T-cell (primary cell): Measurements from ENCODE around the gene SLC45A2. TPM values are rescaled to one million over a fixed set of nuclear protein-coding genes. Genes with fewer than 3 reads are reported as not detected.
"Not testable (repeated sequence)": the region's sequence is repeated elsewhere in the genome, so short reads cannot be mapped to it uniquely, and the experiment has no call there.

Experiments
- ATAC-seq, 4 experiments: fragments of 200-7000 bp in 3 of 4; fragments of 150-1000 bp in 1 of 4; cut with Tn5 transposase; replicated peaks in 1 of 4; 1 replicate in 3 of 4; 2 replicates in 1 of 4; pipeline ENCODE4 v1.10.0; 2021; ENCODE audit warnings: moderate library complexity in 3 of 4, mild to moderate bottlenecking in 2 of 4, moderate number of reproducible peaks in 1 of 4
- CTCF ChIA-PET, 2 donors: fragments of 300-600 bp; sonication (Branson Sonifier 250); formaldehyde crosslinking; loops; one replicate each; lab custom pipeline; 2022; ENCODE audit warnings: antibody characterized with exemption in 2 of 2; lab: Charles Lee
- POLR2A ChIA-PET, 2 donors: fragments of 300-600 bp; sonication (Branson Sonifier 250); formaldehyde crosslinking; loops; one replicate each; lab custom pipeline; 2022; ENCODE audit warnings: antibody characterized with exemption in 2 of 2; lab: Charles Lee
- DNase-seq, 35 experiments: peaks; one replicate each; pipeline versions ENCODE4 v3.0.0 to v3.0.0-alpha.2; 2013 to 2023
- H3K27ac ChIP-seq: one replicate; pipeline ENCODE4 v1.5.1; 2013; ENCODE audit warnings: low read length
- H3K27me3 ChIP-seq, 2 experiments: replicated peaks in 1 of 2; 1 replicate in 1 of 2; 2 replicates in 1 of 2; pipeline versions ENCODE4 v1.6.1 to v1.7.0; 2013; ENCODE audit warnings: low read length in 1 of 2, mixed read lengths in 1 of 2; ENCODE audit not compliant: control insufficient read depth in 2 of 2, insufficient read depth in 2 of 2; ENCODE audit errors: extremely low read depth in 1 of 2
- H3K36me3 ChIP-seq, 2 donors: 1 replicate in 1 of 2; 2 replicates in 1 of 2; pipeline versions ENCODE4 v1.6.1 to v1.7.0; 2013; ENCODE audit warnings: low read length in 1 of 2; ENCODE audit not compliant: control insufficient read depth in 2 of 2, insufficient read depth in 1 of 2; ENCODE audit errors: extremely low read depth in 1 of 2
- H3K4me1 ChIP-seq, 2 experiments: 1 replicate in 1 of 2; 2 replicates in 1 of 2; pipeline versions ENCODE4 v1.6.1 to v1.7.0; 2013; ENCODE audit warnings: low read length in 2 of 2, mixed read lengths in 1 of 2; ENCODE audit not compliant: insufficient read depth in 2 of 2, control insufficient read depth in 1 of 2; ENCODE audit errors: extremely low read depth in 1 of 2
- H3K4me3 ChIP-seq, 2 donors: 1 replicate in 1 of 2; 2 replicates in 1 of 2; pipeline versions ENCODE4 v1.5.1 to v1.7.0; 2013; ENCODE audit warnings: mild to moderate bottlenecking in 2 of 2, low read length in 1 of 2, moderate library complexity in 1 of 2; ENCODE audit not compliant: control insufficient read depth in 1 of 2; ENCODE audit errors: extremely low read depth in 1 of 2
- H3K9me3 ChIP-seq: 2 replicates; pipeline ENCODE4 v1.7.0; 2013
- H3K27ac Mint-ChIP-seq, 2 donors: one replicate each; pipeline ENCODE4 v1.8.0; 2020 to 2021; ENCODE audit warnings: mild to moderate bottlenecking in 2 of 2, mixed read lengths in 2 of 2
- H3K27me3 Mint-ChIP-seq, 2 donors: one replicate each; pipeline ENCODE4 v1.8.0; 2021 to 2022; ENCODE audit warnings: mixed read lengths in 2 of 2
- H3K36me3 Mint-ChIP-seq: one replicate; pipeline ENCODE4 v1.8.0; 2021; ENCODE audit warnings: mixed read lengths
- H3K4me1 Mint-ChIP-seq, 3 donors: one replicate each; pipeline ENCODE4 v1.8.0; 2020 to 2022; ENCODE audit warnings: mixed read lengths in 3 of 3, mild to moderate bottlenecking in 1 of 3
- H3K4me3 Mint-ChIP-seq, 3 donors: one replicate each; pipeline ENCODE4 v1.8.0; 2020 to 2022; ENCODE audit warnings: mild to moderate bottlenecking in 3 of 3, mixed read lengths in 3 of 3, moderate library complexity in 3 of 3
- H3K9me3 Mint-ChIP-seq, 3 donors: one replicate each; pipeline ENCODE4 v1.8.0; 2020 to 2022; ENCODE audit warnings: mixed read lengths in 3 of 3
- WGBS: methylation state at CpG from one replicate; pipeline ENCODE4 v1.1.5; 2013; ENCODE audit warnings: missing lambda C conversion rate; ENCODE audit not compliant: insufficient coverage; 5-methylcytosine and 5-hydroxymethylcytosine counted together
- total RNA-seq, 35 experiments: library from RNA in 6 of 35; stranded (reverse) in 6 of 35; fragments of 120-200 nt in 1 of 35; gene quantifications; one replicate each; pipeline versions ENCODE4 v1.2.1 to v1.2.4 and lab custom pipeline; 2013 to 2026

SLC45A2 gene, protein sequence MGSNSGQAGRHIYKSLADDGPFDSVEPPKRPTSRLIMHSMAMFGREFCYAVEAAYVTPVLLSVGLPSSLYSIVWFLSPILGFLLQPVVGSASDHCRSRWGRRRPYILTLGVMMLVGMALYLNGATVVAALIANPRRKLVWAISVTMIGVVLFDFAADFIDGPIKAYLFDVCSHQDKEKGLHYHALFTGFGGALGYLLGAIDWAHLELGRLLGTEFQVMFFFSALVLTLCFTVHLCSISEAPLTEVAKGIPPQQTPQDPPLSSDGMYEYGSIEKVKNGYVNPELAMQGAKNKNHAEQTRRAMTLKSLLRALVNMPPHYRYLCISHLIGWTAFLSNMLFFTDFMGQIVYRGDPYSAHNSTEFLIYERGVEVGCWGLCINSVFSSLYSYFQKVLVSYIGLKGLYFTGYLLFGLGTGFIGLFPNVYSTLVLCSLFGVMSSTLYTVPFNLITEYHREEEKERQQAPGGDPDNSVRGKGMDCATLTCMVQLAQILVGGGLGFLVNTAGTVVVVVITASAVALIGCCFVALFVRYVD
- under 1 TPM in 1 of 5 donors, not detected in 4; 0.20 TPM for total RNA-seq
- total RNA-seq (2013): not detected
- 0 to 0.31 (median 0.06) reads per million in 29 experiments for total RNA-seq (lab: John Stamatoyannopoulos, UW)

DNA sequence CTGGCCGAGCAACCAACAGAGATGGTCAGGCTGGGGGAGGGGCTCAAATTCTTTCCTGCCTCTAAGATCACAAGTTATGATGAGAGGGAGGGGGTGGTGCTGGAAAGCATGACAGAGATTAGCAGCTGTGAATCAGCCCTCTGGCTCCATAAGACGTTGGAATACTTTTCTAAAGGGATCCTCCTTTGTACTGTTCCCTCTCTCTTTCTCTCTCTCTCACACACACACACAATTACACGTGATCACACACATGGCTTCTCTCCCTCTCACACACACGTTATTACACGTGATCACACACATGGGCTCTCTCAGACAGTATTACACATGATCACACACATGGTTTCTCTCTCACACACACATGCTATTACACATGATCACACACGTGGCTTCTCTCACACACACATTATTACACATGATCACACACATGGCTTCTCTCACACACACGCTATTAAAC lies at the start of gene SLC45A2:
Gene SLC45A2, minus strand, starts transcription at position 23 of the 454 bp plus-strand sequence. CDS start 110 bp downstream, outside the sequence.
- no peak for DNase-seq
- peaks cover 21% of the 10 kb centered on the region for H3K36me3 Mint-ChIP-seq
- no peaks in the 10 kb centered on the region for H3K9me3 Mint-ChIP-seq
- ChIA-PET CTCF (no interaction called here), POLR2A (no interaction called here)
- H3K27me3 Mint-ChIP-seq: no peaks in the 10 kb centered on the region
- Histone ChIP-seq H3K27ac (no peak within 1 kb of the TSS), H3K9me3 (no peaks in the 10 kb centered on the region), H3K4me1 (no peaks in the 10 kb centered on the region), H3K36me3 (peaks cover 0 to 19% of the 10 kb centered on the region in 2 donors), H3K27me3 (no peaks in the 10 kb centered on the region), H3K4me3 (no peak within 1 kb of the TSS)
- H3K4me3 Mint-ChIP-seq: no peak within 1 kb of the TSS
- 83% methylated on average over 6 of the region's 7 CpGs for WGBS
- no peak for ATAC-seq
- no peaks in the 10 kb centered on the region for H3K4me1 Mint-ChIP-seq
- H3K27ac Mint-ChIP-seq: no peak within 1 kb of the TSS

DNA sequence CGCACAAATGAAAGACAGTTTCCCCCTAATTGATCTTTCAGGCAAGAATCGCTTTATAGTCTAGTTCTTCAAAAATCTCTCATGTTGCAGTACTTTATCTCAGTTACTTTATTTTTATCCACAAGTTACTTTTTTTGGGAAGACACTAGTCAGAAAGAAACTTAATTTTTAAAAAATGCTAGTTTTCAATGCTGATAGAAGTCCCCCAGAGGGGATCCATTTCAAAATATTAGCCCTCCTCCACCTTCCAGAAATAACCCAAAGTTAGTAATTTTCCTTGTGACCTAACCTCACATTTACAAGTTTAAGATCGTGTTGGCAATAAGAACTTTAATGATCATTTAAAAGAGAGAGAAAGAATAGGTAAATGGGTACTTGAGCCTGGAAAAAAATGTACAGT lies 47.5 kb upstream of the SLC45A2 start:
- Histone ChIP-seq H3K27me3 (no peaks in the 10 kb centered on the region), H3K36me3 (peaks cover 2 to 10% of the 10 kb centered on the region in 2 donors), H3K4me3 (no peak overlapping the region), H3K9me3 (no peaks in the 10 kb centered on the region), H3K4me1 (no peaks in the 10 kb centered on the region), H3K27ac (no peak overlapping the region)
- Mint-ChIP-seq H3K27ac (no peak overlapping the region), H3K4me1 (no peaks in the 10 kb centered on the region), H3K4me3 (no peak overlapping the region), H3K36me3 (peaks cover 27% of the 10 kb centered on the region), H3K27me3 (no peaks in the 10 kb centered on the region), H3K9me3 (no peaks in the 10 kb centered on the region)
- ATAC-seq (no peak), DNase-seq (no peak)
- POLR2A ChIA-PET: interaction anchor here in 1 of 2 donors (0.6 kb wide), 1 partner anchor 16 kb away, joined by 5 read pairs; no protein-coding TSS in a partner anchor
- 100% methylated on average over 2 of the region's 3 CpGs for WGBS
- CTCF ChIA-PET: no interaction called here

DNA sequence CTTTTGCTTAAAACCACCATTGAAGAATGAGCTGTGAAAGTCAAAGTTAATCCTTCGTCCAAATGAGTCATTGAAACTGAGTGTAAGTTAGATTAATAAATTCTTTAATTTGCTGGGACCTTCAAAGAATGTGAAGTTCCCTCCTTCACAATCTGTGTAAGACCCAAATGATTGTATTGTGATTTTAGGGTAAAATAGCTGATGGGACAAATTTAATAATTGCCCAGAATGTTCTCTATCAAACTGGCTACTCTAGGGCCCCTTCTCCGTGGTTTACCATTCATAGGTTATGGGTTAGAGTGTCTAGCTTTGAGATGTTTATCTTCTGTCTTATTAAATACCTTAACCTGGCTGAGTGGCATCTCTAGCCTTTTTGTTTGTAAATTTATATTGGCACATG lies 46.6 kb upstream of the SLC45A2 start:
- peaks cover 2 to 10% of the 10 kb centered on the region in 2 donors for H3K36me3 ChIP-seq
- CTCF ChIA-PET: interaction anchor here in 1 of 2 donors (0.6 kb wide), 1 partner anchor 449 kb away, joined by 3 read pairs; no protein-coding TSS in a partner anchor
- no peaks in the 10 kb centered on the region for H3K4me1 Mint-ChIP-seq

DNA sequence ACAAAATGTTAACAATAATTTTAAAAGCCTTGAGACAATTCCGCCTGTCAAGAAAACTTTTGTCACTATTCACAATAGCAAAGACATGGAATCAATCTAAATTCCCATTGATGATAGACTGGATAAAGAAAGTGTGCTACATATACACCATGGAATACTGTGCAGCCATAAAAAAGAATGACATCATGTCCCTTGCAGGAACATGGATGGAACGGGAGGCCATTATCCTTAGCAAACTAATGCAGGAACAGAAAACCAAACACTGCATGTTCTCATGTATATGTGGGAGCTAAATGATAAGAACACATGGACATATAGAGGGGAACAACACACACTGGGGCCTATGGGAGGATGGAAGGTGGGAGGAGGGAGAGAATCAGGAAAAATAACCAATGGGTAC lies 46.1 kb upstream of the SLC45A2 start:
- CTCF ChIA-PET, POLR2A ChIA-PET, H3K9me3 Mint-ChIP-seq, H3K4me1 Mint-ChIP-seq, H3K27me3 ChIP-seq, H3K4me3 Mint-ChIP-seq, H3K36me3 ChIP-seq, ATAC-seq, DNase-seq, H3K9me3 ChIP-seq, H3K27me3 Mint-ChIP-seq, H3K27ac ChIP-seq, H3K27ac Mint-ChIP-seq, H3K4me3 ChIP-seq, H3K4me1 ChIP-seq: not testable (repeated sequence)
- WGBS: no CpG with 5 or more reads among the region's 2 CpGs
- peaks cover 39% of the 10 kb centered on the region for H3K36me3 Mint-ChIP-seq

More for the DNA sequence above, 46.6 kb upstream of the SLC45A2 start:
- H3K4me3 Mint-ChIP-seq: no peak overlapping the region
- ATAC-seq (no peak), DNase-seq (no peak)
- no CpG with 5 or more reads among the region's 2 CpGs for WGBS
- no peaks in the 10 kb centered on the region for H3K9me3 Mint-ChIP-seq
- H3K9me3 ChIP-seq: no peaks in the 10 kb centered on the region
- H3K4me1 ChIP-seq: no peaks in the 10 kb centered on the region
- no peak overlapping the region for H3K27ac Mint-ChIP-seq
- peaks cover 33% of the 10 kb centered on the region for H3K36me3 Mint-ChIP-seq
- no peaks in the 10 kb centered on the region for H3K27me3 Mint-ChIP-seq
- POLR2A ChIA-PET: no interaction called here
- no peak overlapping the region for H3K27ac ChIP-seq
- no peaks in the 10 kb centered on the region for H3K27me3 ChIP-seq
- no peak overlapping the region for H3K4me3 ChIP-seq

DNA sequence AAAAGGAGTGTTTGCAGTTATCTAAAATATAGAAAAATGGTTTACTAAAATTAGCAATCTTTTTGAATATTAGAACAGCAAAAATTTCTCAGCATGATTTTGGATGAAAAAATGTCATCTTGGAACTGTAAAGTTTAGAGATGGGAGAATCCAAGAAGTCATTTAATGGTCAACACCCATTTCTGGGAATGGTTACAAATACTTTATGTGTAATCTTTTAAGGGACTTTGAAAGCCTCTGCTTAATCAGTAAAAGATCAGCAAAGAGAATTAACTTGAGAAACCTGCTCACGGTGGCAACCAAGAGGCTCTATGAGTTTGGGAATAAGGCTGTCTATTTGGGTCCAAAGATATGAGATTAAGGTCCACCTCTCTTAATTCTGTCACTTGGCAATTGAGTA lies 45.6 kb upstream of the SLC45A2 start:
- DNase-seq (no peak), ATAC-seq (no peak)
- H3K27ac ChIP-seq: no peak overlapping the region
- no peaks in the 10 kb centered on the region for H3K4me1 Mint-ChIP-seq
- H3K4me3 ChIP-seq: no peak overlapping the region
- no peaks in the 10 kb centered on the region for H3K27me3 Mint-ChIP-seq
- POLR2A ChIA-PET: no interaction called here
- peaks cover 43% of the 10 kb centered on the region for H3K36me3 Mint-ChIP-seq
- H3K9me3 Mint-ChIP-seq: no peaks in the 10 kb centered on the region
- H3K27me3 ChIP-seq: no peaks in the 10 kb centered on the region
- H3K36me3 ChIP-seq: peaks cover 0 to 4% of the 10 kb centered on the region in 2 donors
- no peaks in the 10 kb centered on the region for H3K9me3 ChIP-seq
- no peaks in the 10 kb centered on the region for H3K4me1 ChIP-seq
- WGBS: no CpG with 5 or more reads among the region's 1 CpG
- no peak overlapping the region for H3K27ac Mint-ChIP-seq
- CTCF ChIA-PET: no interaction called here
- H3K4me3 Mint-ChIP-seq: no peak overlapping the region

DNA sequence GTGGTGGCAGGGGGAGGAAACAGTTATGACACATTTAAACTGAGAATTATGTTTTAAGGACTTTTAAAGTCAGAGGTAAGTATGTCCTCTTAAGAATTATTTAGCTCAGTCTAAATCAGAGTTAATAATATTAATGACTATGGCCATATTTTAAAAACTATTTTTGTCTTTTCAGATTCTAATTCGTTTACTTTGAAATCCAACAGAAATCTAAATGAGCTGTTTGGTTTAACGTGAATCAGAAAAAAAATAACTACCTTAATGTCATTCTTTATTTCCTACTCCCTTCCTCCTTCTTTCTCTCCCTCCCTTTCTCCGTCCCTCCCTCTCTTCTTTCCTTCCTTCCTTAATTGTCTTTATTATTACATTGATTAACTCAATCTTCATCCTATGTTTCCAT lies 43.9 kb upstream of the SLC45A2 start:
- 100% methylated on average over 3 of the region's 3 CpGs for WGBS

More for the DNA sequence above, 43.9 kb upstream of the SLC45A2 start:
- no peaks in the 10 kb centered on the region for H3K27me3 Mint-ChIP-seq
- no peaks in the 10 kb centered on the region for H3K9me3 Mint-ChIP-seq
- H3K36me3 Mint-ChIP-seq: peaks cover 45% of the 10 kb centered on the region
- Histone ChIP-seq H3K4me1 (no peaks in the 10 kb centered on the region), H3K4me3 (no peak overlapping the region), H3K9me3 (no peaks in the 10 kb centered on the region), H3K27ac (no peak overlapping the region), H3K36me3 (peaks cover 0 to 9% of the 10 kb centered on the region in 2 donors), H3K27me3 (no peaks in the 10 kb centered on the region)
- peaks cover 0 to 2% (median under 1%) of the 10 kb centered on the region in 3 donors for H3K4me1 Mint-ChIP-seq
- DNase-seq (no peak), ATAC-seq (no peak)
- no peak overlapping the region for H3K4me3 Mint-ChIP-seq
- ChIA-PET POLR2A (interaction anchor here in 1 of 2 donors (0.7 kb wide), 1 partner anchor 23 kb away, joined by 3 read pairs; no protein-coding TSS in a partner anchor), CTCF (no interaction called here)
- H3K27ac Mint-ChIP-seq: no peak overlapping the region
